K562 (cell line): ENCODE data around the gene SCRN1. TPM values are rescaled to one million over a fixed set of nuclear protein-coding genes. Genes with fewer than 3 reads are reported as not detected.

ENCODE experiments used
- ATAC-seq: fragments of 200-7000 bp; cut with Tn5 transposase; 3 replicates; pipeline ENCODE4 v1.9.1; 2020; ENCODE audit warnings: moderate library complexity
- BruUV-seq: library from RNA; stranded (reverse); fragments of 400-500 nt; replicated peaks from 2 replicates; lab custom pipeline; 2021; lab: Mats Ljungman, UMichigan
- CTCF ChIA-PET: fragments of 300-600 bp; formaldehyde crosslinking; extraction: SDS; loops from one replicate; lab custom pipeline; 2021; ENCODE audit warnings: low intra/inter-chr PET ratio; lab: Yijun Ruan, JAX
- POLR2A ChIA-PET: fragments of 300-600, 350-650 bp; sonication (Branson Sonifier 250); formaldehyde crosslinking; extraction: SDS; loops from one replicate; lab custom pipeline; 2021; ENCODE audit warnings: antibody characterized with exemption, inconsistent platforms; lab: Yijun Ruan, JAX
- DNase-seq, 4 experiments: peaks; one replicate each; pipeline versions ENCODE4 v3.0.0 to v3.0.0-alpha.2; 2011 to 2018; ENCODE audit warnings: low spot score in 3 of 4, mixed read lengths in 3 of 4; ENCODE audit errors: extremely low read depth in 1 of 4
- FAIRE-seq: peaks from 2 replicates; lab custom pipeline; 2011; peaks lifted over from hg19 to GRCh38; lab: Jason Lieb, UNC
- H2AFZ ChIP-seq: 2 replicates; pipeline ENCODE4 v1.6.0; 2011; ENCODE audit warnings: low read depth, low read length, control low read depth, inconsistent platforms
- H3K27ac ChIP-seq: fragments of 200-600 bp; 3 replicates; pipeline ENCODE4 v1.8.0; 2011; ENCODE audit warnings: low read depth, mild to moderate bottlenecking, control low read depth, inconsistent platforms, low read length, moderate library complexity, mixed read lengths; ENCODE audit errors: extremely low read depth
- H3K27me3 ChIP-seq, 2 experiments: fragments of 300-600 bp in 1 of 2; 2 replicates in 1 of 2; 3 replicates in 1 of 2; pipeline versions ENCODE4 v1.6.0 to v1.8.0; 2011; ENCODE audit warnings: inconsistent platforms in 2 of 2, low read length in 2 of 2, mild to moderate bottlenecking in 1 of 2, mixed read lengths in 1 of 2, moderate library complexity in 1 of 2; ENCODE audit not compliant: control insufficient read depth in 2 of 2, insufficient read depth in 2 of 2
- H3K36me3 ChIP-seq: fragments of 300-600 bp; 3 replicates; pipeline ENCODE4 v1.8.0; 2011; ENCODE audit warnings: mild to moderate bottlenecking, low read length, inconsistent platforms; ENCODE audit not compliant: control insufficient read depth, insufficient read depth
- H3K4me1 ChIP-seq, 2 experiments: fragments of 200-600 bp in 1 of 2; replicated peaks in 1 of 2; 2 replicates in 1 of 2; 3 replicates in 1 of 2; pipeline versions ENCODE4 v1.5.1 to v1.8.0; 2011; ENCODE audit warnings: inconsistent platforms in 2 of 2, low read length in 2 of 2, mild to moderate bottlenecking in 1 of 2, mixed read lengths in 1 of 2, moderate library complexity in 1 of 2; ENCODE audit not compliant: control insufficient read depth in 2 of 2, insufficient read depth in 2 of 2
- H3K4me2 ChIP-seq: 2 replicates; pipeline ENCODE4 v1.6.1; 2011; ENCODE audit warnings: low read length, control low read depth, inconsistent platforms, mixed read lengths; ENCODE audit not compliant: insufficient read depth
- H3K4me3 ChIP-seq: fragments of 200-600 bp; sonication (generic), shearing (Covaris generic); 2 replicates; pipeline ENCODE4 v1.5.1; 2016; ENCODE audit warnings: control low read depth, inconsistent platforms
- H3K79me2 ChIP-seq: fragments of 200-600 bp; 3 replicates; pipeline ENCODE4 v1.8.0; 2011; ENCODE audit warnings: low read length, inconsistent platforms; ENCODE audit not compliant: control insufficient read depth, insufficient read depth
- H3K9ac ChIP-seq, 2 experiments: 2 replicates each; pipeline versions ENCODE4 v1.6.0 to v1.6.1; 2011; ENCODE audit warnings: low read depth in 2 of 2, low read length in 2 of 2, control low read depth in 1 of 2, inconsistent platforms in 1 of 2, mild to moderate bottlenecking in 1 of 2, mixed read lengths in 1 of 2; ENCODE audit not compliant: insufficient read depth in 1 of 2
- H3K9me1 ChIP-seq: one replicate; pipeline ENCODE4 v1.6.0; 2011; ENCODE audit warnings: inconsistent platforms, mild to moderate bottlenecking, low read length, moderate library complexity; ENCODE audit not compliant: control insufficient read depth, insufficient read depth
- H3K9me3 ChIP-seq: replicated peaks from 2 replicates; pipeline ENCODE4 v1.5.1; 2011; ENCODE audit warnings: low read depth, low read length, inconsistent platforms; ENCODE audit not compliant: control insufficient read depth, insufficient read depth
- H4K20me1 ChIP-seq: replicated peaks from 2 replicates; pipeline ENCODE4 v1.6.1; 2011; ENCODE audit warnings: low read length, inconsistent platforms, mixed read lengths; ENCODE audit not compliant: control insufficient read depth, insufficient read depth
- NFIC ChIP-seq: fragments of 450-650 bp; IDR thresholded peaks from 2 replicates; pipeline ENCODE4 v1.6.1; 2017; ENCODE audit warnings: mild to moderate bottlenecking, inconsistent platforms
- NFIX ChIP-seq: fragments of 250-450 bp; sonication (Bioruptor Pico); IDR thresholded peaks from 2 replicates; pipeline ENCODE4 v1.4.0; 2020; ENCODE audit warnings: low read depth, mild to moderate bottlenecking, moderate library complexity
- WGBS: fragments of 100-300 bp; shearing (Covaris generic); methylation state at CpG from one replicate; pipeline ENCODE4 v1.1.6; 2016; ENCODE audit warnings: low coverage, mixed read lengths; ENCODE audit not compliant: insufficient coverage; ENCODE audit errors: missing lambda C conversion rate; 5-methylcytosine and 5-hydroxymethylcytosine counted together
- in situ Hi-C: fragments of 300-500 bp; cut with MboI; formaldehyde crosslinking; loops from 4 replicates; pipeline ENCODE4 v1.15.0; 2018; ENCODE audit warnings: inconsistent platforms, mixed read lengths
- intact Hi-C: fragments of 100-400 bp; cut with micrococcal nuclease; formaldehyde crosslinking; loops from 2 replicates; pipeline ENCODE4 v1.14.2; 2022
- polyA plus RNA-seq, 8 experiments: library from polyadenylated mRNA; depleted of rRNA in 4 of 8; stranded (reverse) in 5 of 8; unstranded in 3 of 8; fragments of >200 nt; fragmentation: Nextera tagmentation in 2 of 8; fragmentation: Illumina TruSeq in 1 of 8; extraction: Ambion mirVana in 2 of 8; extraction: Trizol in 1 of 8; gene quantifications; 2 replicates each; pipeline versions ENCODE4 v1.2.1 to v1.2.3, GENCODE V29; 2011 to 2014; ENCODE audit warnings: inconsistent platforms in 1 of 8, missing spikeins in 1 of 8
- total RNA-seq, 7 experiments: library from RNA; depleted of rRNA in 6 of 7; stranded (reverse); fragments of >200 nt in 6 of 7; fragmentation: Illumina TruSeq in 2 of 7; extraction: Trizol in 2 of 7; gene quantifications; 2 replicates each; pipeline versions ENCODE4 v1.2.1 to v1.2.3, GENCODE V29; 2011 to 2021; ENCODE audit warnings: low replicate concordance in 1 of 7
- TF ChIP-seq, protein P1 (sequence below): fragments of 450-650 bp; IDR thresholded peaks from 2 replicates; pipeline ENCODE4 v1.6.1; 2016; ENCODE audit warnings: missing biosample characterization, missing genetic modification characterization

SCRN1 gene
- total and polyA plus RNA-seq, 9 of the 15 experiments (the other 6 are each of a cell fraction or from before 2014, with no cell fraction given): 0.13 to 1.4 (median 0.20) TPM

DNA sequence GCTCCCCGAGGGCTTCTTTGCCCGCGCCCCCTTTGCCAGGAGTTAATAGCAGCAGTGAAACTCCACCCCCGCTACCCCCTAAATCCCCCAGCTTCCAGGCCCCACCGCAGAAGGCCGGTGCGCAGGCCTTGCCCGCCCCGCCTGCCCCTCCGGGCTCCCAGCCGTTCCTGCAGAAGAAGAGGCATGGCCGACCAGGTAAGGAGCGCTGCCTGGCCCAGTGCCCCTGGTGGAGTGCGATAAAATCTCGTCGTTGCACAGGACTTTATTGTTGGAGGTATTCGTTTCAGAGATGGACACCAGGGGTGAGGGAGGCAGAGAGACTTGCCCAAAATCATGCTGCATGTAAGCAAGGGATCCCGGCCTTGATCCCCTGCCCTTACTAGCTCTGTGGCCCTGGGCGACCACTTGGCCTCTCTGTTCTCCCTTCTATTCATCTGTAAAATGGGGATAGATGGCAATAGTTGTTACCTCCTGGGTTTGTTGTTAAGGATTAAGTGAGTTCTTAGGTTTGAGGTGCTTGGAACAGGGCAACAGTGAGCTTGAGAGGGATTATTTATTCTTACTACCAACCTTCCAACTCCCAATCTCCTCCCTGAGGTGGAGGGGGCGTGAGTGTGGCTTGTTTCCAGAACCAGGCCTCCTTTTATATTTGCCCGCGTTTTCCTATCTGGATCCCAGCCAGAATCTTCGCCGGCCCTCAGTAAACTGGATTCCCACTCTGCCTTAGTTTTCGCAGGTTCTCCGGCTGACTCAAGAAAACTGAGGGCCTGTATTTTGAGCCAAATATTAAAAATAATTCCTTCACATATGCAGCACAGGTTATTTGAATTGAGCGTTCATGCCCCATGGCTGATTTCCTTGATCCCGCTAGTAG lies 105.0 kb downstream of the SCRN1 start:
- H3K27me3 ChIP-seq: no peaks in the 10 kb centered on the region
- ChIA-PET CTCF (no interaction called here), POLR2A (interaction anchor here (0.8 kb wide), 1 partner anchor 263 kb away, joined by 3 read pairs; no protein-coding TSS in a partner anchor)
- 72% methylated on average over 19 of the region's 28 CpGs for WGBS
- H3K79me2 ChIP-seq: no peaks in the 10 kb centered on the region
- no peaks in the 10 kb centered on the region for H3K36me3 ChIP-seq
- in situ Hi-C loops (no loop called here), intact Hi-C loops (no loop called here)
- no peak for ATAC-seq
- TF ChIP-seq NFIX (CRISPR knock-in tag) (0 out of 2 replicates have a peak, but pooled peaks have one; percentile 6), NFIC (peak; percentile 70)
- TF ChIP-seq, protein P1, sequence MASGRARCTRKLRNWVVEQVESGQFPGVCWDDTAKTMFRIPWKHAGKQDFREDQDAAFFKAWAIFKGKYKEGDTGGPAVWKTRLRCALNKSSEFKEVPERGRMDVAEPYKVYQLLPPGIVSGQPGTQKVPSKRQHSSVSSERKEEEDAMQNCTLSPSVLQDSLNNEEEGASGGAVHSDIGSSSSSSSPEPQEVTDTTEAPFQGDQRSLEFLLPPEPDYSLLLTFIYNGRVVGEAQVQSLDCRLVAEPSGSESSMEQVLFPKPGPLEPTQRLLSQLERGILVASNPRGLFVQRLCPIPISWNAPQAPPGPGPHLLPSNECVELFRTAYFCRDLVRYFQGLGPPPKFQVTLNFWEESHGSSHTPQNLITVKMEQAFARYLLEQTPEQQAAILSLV (tag): no peak
- FAIRE-seq: no peak
- H3K9ac ChIP-seq: no peak overlapping the region
- no TSS peak for BruUV-seq
- no peak for DNase-seq
- H3K4me1 ChIP-seq: no peaks in the 10 kb centered on the region
- H3K4me3 ChIP-seq: no peak overlapping the region
- H3K27ac ChIP-seq: no peak overlapping the region
- H3K4me2 ChIP-seq: no peak overlapping the region
- H3K9me3 ChIP-seq: no peaks in the 10 kb centered on the region
- H3K9me1 ChIP-seq: no peaks in the 10 kb centered on the region
- H4K20me1 ChIP-seq: no peaks in the 10 kb centered on the region
- H2AFZ ChIP-seq: no peak overlapping the region
